ENCODE measurements around the gene MT1A.
A peak's percentile ranks its signal among the peaks of the same experiment; 100 is the strongest.
"Not testable (repeated sequence)": the region's sequence is repeated elsewhere in the genome, so short reads cannot be mapped to it uniquely, and the experiment has no call there.

The MT1A gene

GRCh38 chr16:56652600-56652999 is 14.1 kb downstream of the MT1A start:
- DNase-seq (ENCODE audit: low read depth in 2 of 2, low spot score in 1 of 2): no peak

GRCh38 chr16:56653218-56653617 is 14.8 kb downstream of the MT1A start:
- DNase-seq (ENCODE audit: low read depth in 2 of 2, low spot score in 1 of 2): no peak

DNA sequence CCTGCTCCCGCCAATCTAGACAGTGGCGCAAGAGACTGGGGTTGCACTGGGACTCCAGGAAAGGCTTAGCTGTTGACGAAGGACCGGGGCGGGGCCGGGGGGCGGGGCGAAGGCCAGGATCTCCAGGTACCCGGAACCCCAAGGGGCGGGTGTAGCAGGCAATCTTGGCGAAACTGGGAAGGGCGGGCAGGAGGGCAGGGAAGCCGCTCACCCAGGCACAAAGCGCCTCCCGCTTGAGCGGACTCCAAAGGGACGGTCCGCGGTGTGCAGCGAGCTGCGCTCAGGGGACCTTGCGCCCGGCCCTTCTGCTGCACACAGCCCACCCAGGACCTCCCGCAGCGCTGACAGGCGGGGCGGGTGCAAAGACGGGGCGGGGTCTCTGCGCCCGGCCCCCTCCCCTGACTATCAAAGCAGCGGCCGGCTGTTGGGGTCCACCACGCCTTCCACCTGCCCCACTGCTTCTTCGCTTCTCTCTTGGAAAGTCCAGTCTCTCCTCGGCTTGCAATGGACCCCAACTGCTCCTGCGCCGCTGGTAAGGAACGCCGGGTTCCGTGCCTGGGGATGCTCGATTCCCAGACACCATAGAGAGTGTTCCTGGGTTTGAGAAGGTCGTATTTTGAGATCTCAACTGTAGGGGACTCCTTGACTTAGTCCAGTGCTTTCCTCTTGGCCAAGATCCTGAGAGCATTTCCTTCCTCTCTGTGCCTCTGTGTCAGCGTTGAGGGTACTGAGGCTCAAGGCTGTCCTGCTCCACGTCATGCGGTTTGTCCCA is 19.3 kb downstream of the MT1A start, which contains the start of gene MT1F:
MT1F (plus strand) TSS at position 405 of the 772 bp plus-strand sequence; CDS start at position 505, 100 bp downstream.
- DNase-seq (ENCODE audit: low read depth in 2 of 2, low spot score in 1 of 2): peak; percentile 27 to 53

DNA sequence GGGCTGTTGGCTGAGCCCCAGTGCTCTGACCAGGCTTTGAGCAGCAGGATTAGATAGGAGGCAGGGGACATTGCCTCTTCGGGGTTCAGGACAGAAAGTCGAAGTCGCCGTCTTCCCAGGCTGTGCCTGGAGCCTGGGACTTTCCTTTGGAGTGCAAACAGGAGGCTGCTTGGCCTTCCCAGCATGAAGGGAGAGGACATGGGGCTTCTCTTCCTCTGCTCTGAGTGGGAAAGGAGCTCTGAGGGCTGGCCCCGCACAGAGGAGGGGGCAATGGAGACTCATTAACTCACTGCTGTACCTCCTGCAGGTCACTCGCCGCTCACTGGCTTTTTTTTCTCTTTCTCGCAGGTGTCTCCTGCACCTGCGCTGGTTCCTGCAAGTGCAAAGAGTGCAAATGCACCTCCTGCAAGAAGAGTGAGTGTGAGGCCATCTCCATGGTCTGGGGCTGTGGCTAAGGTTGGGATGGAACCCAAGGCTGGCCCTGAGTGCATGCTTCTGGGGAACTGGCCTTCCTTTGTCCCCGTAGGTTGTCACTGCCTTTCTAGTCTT is 19.9 kb downstream of the MT1A start:
- no peak for DNase-seq (ENCODE audit: low read depth in 2 of 2, low spot score in 1 of 2)

GRCh38 chr16:56662357-56663354 is 24.2 kb downstream of the MT1A start:
- DNase-seq (ENCODE audit: low read depth in 2 of 2, low spot score in 1 of 2): no peak

DNA sequence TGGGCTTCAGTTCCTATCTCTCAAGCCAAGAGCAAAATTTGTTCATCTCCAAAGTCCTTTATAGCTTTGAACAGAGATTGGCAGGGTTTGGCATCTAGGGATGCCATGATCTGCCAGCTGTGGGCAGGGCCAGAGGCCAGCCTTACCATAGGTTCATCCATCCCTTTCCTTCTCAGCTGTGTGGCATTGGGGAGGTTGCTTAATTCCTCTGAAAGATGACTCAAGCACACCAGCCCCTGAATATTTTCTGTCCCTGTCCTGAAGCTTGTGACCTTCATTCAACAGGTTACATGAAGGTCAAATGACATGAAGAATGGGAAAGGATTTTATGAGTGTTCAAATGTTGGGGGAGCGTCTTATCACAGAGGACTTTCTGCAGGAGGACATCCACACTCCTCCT is 26.0 kb downstream of the MT1A start:
- no peak for DNase-seq (ENCODE audit: low read depth in 2 of 2, low spot score in 1 of 2)

- DNase-seq (ENCODE audit: low read depth in 2 of 2, low spot score in 1 of 2): not testable (repeated sequence)
Observed at GRCh38 chr16:56665286-56666261, 27.1 kb downstream of the MT1A start.

- DNase-seq (ENCODE audit: low read depth in 2 of 2, low spot score in 1 of 2): no peak
Observed at GRCh38 chr16:56667581-56668571, 29.4 kb downstream of the MT1A start, which contains the start of gene MT1G. TSS of gene MT1G (minus strand) at chr16:56668065. CDS start at chr16:56667993, 72 bp downstream.

- DNase-seq (ENCODE audit: low read depth in 2 of 2, low spot score in 1 of 2): no peak
Observed at GRCh38 chr16:56669005-56669839, 30.8 kb downstream of the MT1A start, which contains the start of gene MT1H. TSS of gene MT1H (plus strand) at chr16:56669814. CDS start at chr16:56669885, 71 bp downstream.

DNA sequence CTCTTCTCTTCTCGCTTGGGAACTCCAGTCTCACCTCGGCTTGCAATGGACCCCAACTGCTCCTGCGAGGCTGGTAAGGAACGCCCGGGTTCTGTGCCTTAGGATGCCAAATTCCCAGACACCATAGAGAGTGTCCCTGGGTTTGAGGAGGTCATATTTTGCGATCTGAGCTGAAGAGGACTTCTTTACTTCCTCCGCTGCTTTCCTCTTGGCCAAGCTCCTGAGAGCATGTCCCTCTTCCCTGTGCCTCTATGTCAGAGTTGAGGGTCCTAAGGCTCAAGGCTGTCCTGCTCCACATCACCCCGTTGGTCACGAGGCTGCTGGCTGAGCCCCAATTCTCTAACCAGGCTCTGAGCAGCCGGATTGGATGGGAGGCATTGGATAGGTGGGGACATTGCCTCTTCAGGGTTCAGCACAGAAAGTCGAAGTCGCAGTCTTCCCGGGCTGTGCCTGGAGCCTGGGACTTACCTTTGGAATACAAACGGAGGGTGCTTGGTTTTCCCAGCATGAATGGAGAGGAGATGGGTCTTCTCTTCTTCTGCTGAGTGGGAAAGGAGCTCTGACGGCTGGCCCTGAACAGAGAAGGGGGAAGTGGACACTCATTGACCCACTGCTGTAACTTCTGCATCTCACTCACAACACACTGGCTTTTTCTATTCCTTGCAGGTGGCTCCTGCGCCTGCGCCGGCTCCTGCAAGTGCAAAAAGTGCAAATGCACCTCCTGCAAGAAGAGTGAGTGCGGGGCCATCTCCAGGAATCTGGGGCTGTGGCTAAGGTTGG is 31.6 kb downstream of the MT1A start:
- DNase-seq (ENCODE audit: low read depth in 2 of 2, low spot score in 1 of 2): no peak

DNA sequence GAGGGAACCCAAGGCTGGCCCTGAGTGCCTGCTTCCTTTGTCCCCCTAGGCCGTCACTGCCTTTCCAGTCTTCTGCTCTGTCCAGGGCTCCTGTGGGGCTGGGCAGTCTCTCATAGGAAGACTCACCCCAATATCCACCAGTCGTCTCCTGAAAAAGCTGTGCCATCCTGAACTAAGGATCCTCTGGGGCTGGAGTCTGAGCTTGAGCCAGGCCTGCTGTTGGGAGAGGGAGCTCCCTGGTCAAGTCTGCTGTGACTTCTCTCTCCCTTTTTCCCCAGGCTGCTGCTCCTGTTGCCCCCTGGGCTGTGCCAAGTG is 32.1 kb downstream of the MT1A start:
- no peak for DNase-seq (ENCODE audit: low read depth in 2 of 2, low spot score in 1 of 2)

GRCh38 chr16:56671691-56672090 is 33.2 kb downstream of the MT1A start:
- DNase-seq (ENCODE audit: low read depth in 2 of 2, low spot score in 1 of 2): not testable (repeated sequence)

DNA sequence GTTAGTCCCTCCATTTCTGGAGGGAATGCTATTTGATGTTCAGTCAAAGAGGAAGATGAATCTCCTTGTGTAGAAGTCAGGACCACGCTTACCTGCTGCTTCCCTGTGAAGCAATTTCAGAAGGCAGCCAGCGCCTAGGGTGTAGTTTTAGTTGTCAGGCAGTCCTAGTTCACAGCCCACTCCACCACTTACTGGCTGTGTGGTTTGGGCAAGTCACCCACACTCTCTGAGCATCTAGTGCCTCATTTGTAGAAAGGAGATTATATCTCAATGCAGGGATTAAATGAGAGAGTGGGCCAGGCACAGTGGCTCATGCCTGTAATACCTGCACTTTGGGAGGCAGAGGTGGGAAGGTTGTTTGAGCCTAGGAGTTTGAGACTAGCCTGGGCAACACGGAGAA is 33.7 kb downstream of the MT1A start:
- DNase-seq (ENCODE audit: low read depth in 2 of 2, low spot score in 1 of 2): not testable (repeated sequence)

DNA sequence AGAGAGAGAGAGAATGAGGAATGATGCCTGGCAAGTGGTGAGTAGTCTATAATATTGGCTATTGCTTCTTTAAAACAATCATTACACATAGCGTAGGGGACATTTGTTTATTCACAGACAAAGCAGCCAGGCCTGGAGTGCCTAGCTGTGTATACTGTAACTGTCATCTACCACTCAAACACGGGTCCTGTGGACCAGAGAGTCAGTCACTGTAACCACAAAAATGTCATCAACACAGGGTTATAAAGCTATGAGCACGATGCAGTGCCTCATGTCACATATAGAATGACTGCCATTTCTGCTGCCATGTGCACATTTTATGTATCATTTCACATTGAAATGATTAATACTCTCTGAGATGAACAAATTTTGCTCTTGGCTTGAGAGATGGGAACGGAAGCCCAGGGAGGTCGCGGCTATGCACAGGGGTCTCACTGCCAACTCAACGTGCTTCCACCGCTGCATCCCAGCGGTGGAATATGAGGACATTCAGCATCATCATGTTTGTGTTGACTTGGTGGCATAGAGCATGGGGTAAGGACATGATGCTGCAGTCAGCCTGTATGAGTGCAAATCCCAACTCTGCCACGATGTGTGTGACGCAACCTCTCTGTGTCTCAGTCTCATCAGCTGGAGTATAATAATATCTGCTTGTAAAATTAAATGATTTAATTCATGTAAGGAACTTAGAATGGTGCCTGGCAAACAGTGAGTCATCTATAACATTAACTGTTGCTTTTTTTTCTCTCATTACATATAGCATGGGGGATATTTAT is 34.5 kb downstream of the MT1A start:
- no peak for DNase-seq (ENCODE audit: low read depth in 2 of 2, low spot score in 1 of 2)

DNA sequence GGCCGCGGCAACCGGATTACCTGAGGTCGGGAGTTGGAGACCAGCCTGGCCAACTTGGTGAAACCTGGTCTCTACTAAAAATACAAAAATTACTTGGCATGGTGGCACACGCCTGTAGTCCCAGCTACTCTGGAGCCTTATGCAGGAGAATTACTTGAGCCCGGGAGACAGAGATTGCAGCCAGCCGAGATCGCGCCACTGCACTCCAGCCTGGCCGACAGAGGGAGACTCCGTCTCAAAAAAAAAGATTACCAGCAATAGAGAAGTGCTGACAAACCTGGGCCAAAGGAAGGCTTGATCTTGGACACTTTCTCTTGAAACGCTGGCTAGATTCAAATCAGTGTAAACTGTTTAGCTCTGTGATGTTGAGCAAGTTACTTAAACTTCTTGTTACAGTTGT is 35.5 kb downstream of the MT1A start:
- no peak for DNase-seq (ENCODE audit: low read depth in 2 of 2, low spot score in 1 of 2)

GRCh38 chr16:56674570-56674969 is 36.1 kb downstream of the MT1A start:
- DNase-seq (ENCODE audit: low read depth in 2 of 2, low spot score in 1 of 2): not testable (repeated sequence)

All from stimulated activated CD8-positive, alpha-beta memory T cell treated with anti-CD3 and anti-CD28 coated beads, Interleukin-4, amount 100 ng/mL, for 1 hour (primary cell).